DND-41 (cell line): ENCODE results near the gene WNT3A.

Experiments
- EZH2 ChIP-seq: IDR thresholded peaks from 3 replicates; pipeline ENCODE4 v1.6.1; 2012; ENCODE audit warnings: borderline replicate concordance, low read depth, mild to moderate bottlenecking, moderate library complexity, low read length, inconsistent platforms; ENCODE audit not compliant: severe bottlenecking
- TF ChIP-seq, protein P1 (sequence below): IDR thresholded peaks from 2 replicates; pipeline ENCODE4 v1.5.1; 2012; ENCODE audit warnings: borderline replicate concordance, low read length, moderate library complexity, mild to moderate bottlenecking; ENCODE audit not compliant: poor library complexity, severe bottlenecking; ENCODE audit errors: extremely low read depth

DNA sequence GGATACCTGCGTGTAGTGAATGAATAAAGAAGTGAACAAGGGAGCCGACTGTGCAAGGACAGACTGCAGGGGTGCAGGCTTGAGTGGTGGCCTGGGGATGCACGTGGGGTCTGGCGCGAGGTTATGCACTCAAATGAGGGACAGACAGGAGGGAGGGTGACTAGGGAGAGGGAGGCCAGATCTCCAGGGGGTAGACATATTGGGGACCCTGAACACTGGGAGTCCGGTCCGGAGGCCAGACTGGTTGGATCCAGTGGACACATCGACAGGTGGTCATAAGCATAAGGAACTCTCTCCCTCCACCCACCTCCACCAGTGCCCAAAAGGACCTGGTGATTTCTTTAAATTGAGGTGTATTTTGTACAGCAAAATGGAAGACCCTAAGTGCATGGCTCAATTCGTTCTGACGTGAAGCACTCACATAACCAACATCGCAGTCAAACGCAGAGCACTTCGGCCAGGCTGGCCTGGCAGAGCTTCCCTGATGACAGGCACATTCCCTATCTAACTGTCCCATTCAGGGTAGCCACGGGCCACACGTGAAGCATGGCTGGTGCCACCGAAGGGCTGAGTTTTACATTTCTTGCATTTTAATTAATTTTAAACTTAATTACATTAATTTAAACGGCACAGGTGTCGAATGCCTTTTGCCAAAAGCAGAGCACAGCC lies 14.0 kb downstream of the WNT3A start:
- TF ChIP-seq, protein P1, sequence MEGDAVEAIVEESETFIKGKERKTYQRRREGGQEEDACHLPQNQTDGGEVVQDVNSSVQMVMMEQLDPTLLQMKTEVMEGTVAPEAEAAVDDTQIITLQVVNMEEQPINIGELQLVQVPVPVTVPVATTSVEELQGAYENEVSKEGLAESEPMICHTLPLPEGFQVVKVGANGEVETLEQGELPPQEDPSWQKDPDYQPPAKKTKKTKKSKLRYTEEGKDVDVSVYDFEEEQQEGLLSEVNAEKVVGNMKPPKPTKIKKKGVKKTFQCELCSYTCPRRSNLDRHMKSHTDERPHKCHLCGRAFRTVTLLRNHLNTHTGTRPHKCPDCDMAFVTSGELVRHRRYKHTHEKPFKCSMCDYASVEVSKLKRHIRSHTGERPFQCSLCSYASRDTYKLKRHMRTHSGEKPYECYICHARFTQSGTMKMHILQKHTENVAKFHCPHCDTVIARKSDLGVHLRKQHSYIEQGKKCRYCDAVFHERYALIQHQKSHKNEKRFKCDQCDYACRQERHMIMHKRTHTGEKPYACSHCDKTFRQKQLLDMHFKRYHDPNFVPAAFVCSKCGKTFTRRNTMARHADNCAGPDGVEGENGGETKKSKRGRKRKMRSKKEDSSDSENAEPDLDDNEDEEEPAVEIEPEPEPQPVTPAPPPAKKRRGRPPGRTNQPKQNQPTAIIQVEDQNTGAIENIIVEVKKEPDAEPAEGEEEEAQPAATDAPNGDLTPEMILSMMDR = no peak
- TF ChIP-seq EZH2 = no peak
